H1 (cell line): ENCODE data around the gene ANAPC2. TPM values are rescaled to one million over a fixed set of nuclear protein-coding genes. Genes with fewer than 3 reads are reported as not detected.

Experiments used
- CTBP2 ChIP-seq: IDR thresholded peaks from 2 replicates; pipeline ENCODE4 v1.7.0; 2011; ENCODE audit warnings: borderline replicate concordance, mild to moderate bottlenecking, moderate library complexity, mixed read lengths, low read length; ENCODE audit not compliant: insufficient read depth, insufficient read length
- HDAC2 ChIP-seq, 2 experiments: fragments of 300-600 bp in 1 of 2; sonication (generic) in 1 of 2; IDR thresholded peaks; 2 replicates each; pipeline ENCODE4 v1.6.1; 2011 to 2012; ENCODE audit warnings: low read depth in 2 of 2, low read length in 2 of 2, mild to moderate bottlenecking in 2 of 2, moderate library complexity in 2 of 2, borderline replicate concordance in 1 of 2, inconsistent platforms in 1 of 2
- polyA plus RNA-seq, 7 experiments: library from polyadenylated mRNA; depleted of rRNA in 3 of 7; stranded (reverse) in 5 of 7; unstranded in 2 of 7; fragments of >200 nt in 5 of 7; fragments of 200-250 nt in 2 of 7; gene quantifications; 1 replicate in 5 of 7; 2 replicates in 1 of 7; 4 replicates in 1 of 7; pipeline versions ENCODE4 v1.2.1 to v1.2.3, GENCODE V29; 2011 to 2013; ENCODE audit warnings: missing spikeins in 2 of 7, mixed read lengths in 2 of 7
- total RNA-seq: library from RNA; stranded (reverse); fragmentation: NEBNext Ultra II Directional; extraction: Animal tissue kit (Norgen Biotek cat#: 25700); gene quantifications from 2 replicates; pipeline ENCODE4 v1.2.1, GENCODE V29; 2021
- TF ChIP-seq, protein P1 (sequence below): fragments of 300-600 bp; sonication (generic); IDR thresholded peaks from 2 replicates; pipeline ENCODE4 v1.7.1; 2012; ENCODE audit warnings: low read length, moderate library complexity, mild to moderate bottlenecking, inconsistent platforms; ENCODE audit not compliant: insufficient replicate concordance

ANAPC2 gene
- total and polyA plus RNA-seq, 2 of the 8 experiments (the other 6 are each of a cell fraction or from before 2014, with no cell fraction given): 30.2 to 37.7 TPM

DNA sequence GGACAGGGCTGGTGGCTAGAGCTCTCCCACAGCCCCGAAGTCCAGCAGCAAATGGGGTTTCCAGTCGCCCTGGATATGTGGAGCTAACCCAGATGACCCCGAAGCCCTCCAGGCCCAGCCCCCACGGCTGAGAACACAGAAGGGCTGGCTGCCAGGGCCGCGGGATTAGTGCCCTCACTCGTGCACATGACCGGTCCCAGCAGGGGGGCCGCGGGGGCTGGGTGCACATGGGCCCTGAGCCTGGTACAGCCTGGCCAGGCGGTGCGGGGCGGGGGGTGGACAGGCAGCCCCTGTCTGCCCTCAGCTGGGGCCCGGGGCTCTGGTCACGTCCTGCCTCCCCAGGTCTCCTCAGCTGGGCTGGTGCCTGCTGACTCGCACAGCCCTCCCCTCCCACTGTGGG lies 6.0 kb upstream of the ANAPC2 start (continued):
- TF ChIP-seq, protein P1, sequence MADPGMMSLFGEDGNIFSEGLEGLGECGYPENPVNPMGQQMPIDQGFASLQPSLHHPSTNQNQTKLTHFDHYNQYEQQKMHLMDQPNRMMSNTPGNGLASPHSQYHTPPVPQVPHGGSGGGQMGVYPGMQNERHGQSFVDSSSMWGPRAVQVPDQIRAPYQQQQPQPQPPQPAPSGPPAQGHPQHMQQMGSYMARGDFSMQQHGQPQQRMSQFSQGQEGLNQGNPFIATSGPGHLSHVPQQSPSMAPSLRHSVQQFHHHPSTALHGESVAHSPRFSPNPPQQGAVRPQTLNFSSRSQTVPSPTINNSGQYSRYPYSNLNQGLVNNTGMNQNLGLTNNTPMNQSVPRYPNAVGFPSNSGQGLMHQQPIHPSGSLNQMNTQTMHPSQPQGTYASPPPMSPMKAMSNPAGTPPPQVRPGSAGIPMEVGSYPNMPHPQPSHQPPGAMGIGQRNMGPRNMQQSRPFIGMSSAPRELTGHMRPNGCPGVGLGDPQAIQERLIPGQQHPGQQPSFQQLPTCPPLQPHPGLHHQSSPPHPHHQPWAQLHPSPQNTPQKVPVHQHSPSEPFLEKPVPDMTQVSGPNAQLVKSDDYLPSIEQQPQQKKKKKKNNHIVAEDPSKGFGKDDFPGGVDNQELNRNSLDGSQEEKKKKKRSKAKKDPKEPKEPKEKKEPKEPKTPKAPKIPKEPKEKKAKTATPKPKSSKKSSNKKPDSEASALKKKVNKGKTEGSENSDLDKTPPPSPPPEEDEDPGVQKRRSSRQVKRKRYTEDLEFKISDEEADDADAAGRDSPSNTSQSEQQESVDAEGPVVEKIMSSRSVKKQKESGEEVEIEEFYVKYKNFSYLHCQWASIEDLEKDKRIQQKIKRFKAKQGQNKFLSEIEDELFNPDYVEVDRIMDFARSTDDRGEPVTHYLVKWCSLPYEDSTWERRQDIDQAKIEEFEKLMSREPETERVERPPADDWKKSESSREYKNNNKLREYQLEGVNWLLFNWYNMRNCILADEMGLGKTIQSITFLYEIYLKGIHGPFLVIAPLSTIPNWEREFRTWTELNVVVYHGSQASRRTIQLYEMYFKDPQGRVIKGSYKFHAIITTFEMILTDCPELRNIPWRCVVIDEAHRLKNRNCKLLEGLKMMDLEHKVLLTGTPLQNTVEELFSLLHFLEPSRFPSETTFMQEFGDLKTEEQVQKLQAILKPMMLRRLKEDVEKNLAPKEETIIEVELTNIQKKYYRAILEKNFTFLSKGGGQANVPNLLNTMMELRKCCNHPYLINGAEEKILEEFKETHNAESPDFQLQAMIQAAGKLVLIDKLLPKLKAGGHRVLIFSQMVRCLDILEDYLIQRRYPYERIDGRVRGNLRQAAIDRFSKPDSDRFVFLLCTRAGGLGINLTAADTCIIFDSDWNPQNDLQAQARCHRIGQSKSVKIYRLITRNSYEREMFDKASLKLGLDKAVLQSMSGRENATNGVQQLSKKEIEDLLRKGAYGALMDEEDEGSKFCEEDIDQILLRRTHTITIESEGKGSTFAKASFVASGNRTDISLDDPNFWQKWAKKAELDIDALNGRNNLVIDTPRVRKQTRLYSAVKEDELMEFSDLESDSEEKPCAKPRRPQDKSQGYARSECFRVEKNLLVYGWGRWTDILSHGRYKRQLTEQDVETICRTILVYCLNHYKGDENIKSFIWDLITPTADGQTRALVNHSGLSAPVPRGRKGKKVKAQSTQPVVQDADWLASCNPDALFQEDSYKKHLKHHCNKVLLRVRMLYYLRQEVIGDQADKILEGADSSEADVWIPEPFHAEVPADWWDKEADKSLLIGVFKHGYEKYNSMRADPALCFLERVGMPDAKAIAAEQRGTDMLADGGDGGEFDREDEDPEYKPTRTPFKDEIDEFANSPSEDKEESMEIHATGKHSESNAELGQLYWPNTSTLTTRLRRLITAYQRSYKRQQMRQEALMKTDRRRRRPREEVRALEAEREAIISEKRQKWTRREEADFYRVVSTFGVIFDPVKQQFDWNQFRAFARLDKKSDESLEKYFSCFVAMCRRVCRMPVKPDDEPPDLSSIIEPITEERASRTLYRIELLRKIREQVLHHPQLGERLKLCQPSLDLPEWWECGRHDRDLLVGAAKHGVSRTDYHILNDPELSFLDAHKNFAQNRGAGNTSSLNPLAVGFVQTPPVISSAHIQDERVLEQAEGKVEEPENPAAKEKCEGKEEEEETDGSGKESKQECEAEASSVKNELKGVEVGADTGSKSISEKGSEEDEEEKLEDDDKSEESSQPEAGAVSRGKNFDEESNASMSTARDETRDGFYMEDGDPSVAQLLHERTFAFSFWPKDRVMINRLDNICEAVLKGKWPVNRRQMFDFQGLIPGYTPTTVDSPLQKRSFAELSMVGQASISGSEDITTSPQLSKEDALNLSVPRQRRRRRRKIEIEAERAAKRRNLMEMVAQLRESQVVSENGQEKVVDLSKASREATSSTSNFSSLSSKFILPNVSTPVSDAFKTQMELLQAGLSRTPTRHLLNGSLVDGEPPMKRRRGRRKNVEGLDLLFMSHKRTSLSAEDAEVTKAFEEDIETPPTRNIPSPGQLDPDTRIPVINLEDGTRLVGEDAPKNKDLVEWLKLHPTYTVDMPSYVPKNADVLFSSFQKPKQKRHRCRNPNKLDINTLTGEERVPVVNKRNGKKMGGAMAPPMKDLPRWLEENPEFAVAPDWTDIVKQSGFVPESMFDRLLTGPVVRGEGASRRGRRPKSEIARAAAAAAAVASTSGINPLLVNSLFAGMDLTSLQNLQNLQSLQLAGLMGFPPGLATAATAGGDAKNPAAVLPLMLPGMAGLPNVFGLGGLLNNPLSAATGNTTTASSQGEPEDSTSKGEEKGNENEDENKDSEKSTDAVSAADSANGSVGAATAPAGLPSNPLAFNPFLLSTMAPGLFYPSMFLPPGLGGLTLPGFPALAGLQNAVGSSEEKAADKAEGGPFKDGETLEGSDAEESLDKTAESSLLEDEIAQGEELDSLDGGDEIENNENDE: no peak
- TF ChIP-seq CTBP2 (no peak), HDAC2 (IDR thresholded peaks at IDR 0.05; ENCODE audit: borderline replicate concordance in 1 of 2, low read depth in 2 of 2, low read length in 2 of 2) (no peak)
